GM21723 (cell line): ENCODE measurements around the gene STON2.
"Not testable (repeated sequence)": the region's sequence is repeated elsewhere in the genome, so short reads cannot be mapped to it uniquely, and the experiment has no call there.

Experiments
- ATAC-seq: cut with Tn5 transposase; IDR thresholded peaks from one replicate; pipeline ENCODE4 v1.9.1; 2021; ENCODE audit warnings: mild to moderate bottlenecking, moderate library complexity; ENCODE audit not compliant: unreplicated experiment

STON2 gene

DNA sequence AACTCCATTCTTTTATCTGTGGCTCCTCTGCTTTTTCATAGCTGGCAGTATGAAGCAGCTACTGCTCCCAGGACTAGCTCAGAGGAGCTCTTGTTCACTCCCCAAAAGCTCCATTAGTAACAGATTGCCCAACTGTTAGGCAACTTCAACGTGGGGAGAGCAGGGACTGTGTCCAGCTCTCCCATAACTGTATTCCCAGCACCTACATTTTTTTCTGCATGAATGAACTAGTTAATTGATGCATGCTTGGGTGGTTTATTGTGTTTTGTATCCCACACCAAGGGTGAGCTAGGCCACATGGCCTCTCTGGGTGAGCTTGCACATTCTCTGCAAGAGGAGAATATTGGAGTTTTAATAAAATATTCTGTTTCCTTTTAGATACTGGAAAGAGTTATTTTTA lies 15.2 kb downstream of the STON2 start:
- ATAC-seq: no peak

DNA sequence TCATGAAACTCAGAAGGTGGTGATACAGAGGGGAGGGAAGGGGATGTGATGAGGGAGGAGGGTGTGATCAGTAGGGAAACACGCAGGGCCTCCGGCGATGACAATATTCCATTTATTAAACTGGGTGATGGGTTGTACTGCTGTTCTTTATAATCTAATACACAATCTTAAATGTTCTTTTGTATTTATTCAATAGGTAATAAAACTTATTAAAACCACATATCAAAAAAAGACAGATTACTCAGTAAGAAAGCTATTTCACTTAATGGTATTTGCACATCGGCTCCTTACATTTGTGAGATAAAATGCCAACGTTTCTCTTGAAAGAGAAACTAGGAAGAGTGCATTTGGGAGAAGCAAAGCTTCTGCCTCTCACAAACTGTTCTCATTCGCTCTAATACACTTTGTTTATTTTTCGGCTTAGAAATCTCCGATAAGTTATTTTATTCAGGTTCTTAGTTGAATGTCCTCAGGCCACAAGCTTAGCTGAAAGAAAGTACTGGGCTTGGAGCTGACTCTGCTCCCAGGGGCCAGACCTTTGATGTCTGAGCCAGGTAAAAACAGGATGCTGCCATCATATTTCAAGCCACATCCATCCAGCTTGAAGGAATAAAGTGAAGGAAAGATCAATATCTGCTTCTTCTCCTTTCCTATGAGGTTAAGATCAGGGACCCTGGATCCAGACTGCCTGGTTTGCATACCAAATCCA lies 17.5 kb downstream of the STON2 start:
- ATAC-seq: no peak

DNA sequence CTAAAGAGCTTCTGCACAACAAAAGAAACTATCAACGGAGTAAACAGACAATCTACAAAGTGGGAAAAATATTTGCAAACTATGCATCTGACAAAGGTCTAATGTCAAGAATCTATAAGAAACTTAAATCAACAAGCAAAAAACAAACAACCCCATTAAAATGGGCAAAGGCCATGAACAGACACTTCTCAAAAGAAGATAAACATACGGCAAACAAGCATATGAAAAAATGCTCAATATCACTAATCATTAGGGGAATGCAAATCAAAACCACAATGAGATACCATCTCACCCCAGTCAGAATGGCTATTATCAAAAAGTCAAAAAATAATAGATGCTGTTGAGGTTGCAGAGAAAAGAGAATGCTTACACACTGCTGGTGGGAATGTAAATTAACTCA lies 20.1 kb downstream of the STON2 start:
- not testable (repeated sequence) for ATAC-seq

DNA sequence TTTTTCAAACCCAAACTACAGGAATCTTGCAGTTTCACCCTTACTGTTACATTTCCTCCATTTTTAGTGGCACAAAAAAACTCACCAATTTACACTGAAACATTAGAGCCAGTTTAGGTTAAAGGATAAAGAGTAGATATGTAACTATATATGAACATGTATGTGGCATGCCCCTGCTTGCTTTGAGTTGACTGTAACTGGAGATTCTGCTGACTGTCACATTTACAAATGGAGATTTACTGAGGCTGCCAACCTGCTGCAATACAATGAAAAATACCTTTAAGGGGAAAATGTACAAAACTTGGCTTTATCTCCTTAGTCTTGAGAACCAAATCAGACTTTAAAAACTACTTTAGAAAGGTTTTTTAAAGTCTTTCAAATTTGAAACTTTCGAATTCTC lies 28.3 kb downstream of the STON2 start:
- ATAC-seq: no peak

DNA sequence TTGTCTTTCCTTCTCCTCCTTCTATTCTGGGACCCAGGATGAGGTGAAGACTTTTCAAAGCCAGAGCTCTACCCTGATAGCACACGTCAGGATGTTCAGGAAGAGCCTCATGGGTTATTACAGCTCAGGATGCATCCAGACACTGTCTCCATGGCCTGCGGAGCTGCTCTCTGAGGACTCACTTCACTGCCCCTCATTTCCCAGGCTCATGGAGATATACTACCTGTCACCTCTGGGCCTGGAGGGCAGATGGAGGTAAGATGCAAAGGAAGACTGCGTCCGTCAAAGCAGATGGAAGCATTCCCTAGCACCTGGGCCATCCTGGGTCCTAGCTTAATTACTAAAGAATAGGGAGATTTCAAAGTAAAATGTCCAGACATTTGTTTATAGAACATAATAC lies 32.6 kb downstream of the STON2 start:
- no peak for ATAC-seq

DNA sequence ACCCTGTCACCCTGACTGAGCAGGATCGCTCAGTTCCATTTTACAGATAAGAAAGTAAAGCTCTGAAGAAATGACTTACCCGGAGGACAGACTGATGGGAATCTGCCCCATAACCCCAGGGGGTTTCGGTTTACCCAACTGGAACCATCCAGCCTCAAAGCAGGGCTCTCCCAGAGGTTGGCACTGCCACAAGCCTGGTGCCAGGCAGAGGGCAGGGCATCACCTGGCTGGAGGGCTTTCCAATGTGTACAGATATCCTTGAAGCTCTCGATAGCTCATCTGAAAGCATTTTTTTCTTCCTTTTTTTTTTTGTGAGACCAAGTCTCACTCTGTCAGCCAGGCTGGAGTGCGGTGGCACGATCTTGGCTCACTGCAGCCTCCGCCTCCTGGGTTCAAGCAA lies 33.2 kb downstream of the STON2 start:
- no peak for ATAC-seq

DNA sequence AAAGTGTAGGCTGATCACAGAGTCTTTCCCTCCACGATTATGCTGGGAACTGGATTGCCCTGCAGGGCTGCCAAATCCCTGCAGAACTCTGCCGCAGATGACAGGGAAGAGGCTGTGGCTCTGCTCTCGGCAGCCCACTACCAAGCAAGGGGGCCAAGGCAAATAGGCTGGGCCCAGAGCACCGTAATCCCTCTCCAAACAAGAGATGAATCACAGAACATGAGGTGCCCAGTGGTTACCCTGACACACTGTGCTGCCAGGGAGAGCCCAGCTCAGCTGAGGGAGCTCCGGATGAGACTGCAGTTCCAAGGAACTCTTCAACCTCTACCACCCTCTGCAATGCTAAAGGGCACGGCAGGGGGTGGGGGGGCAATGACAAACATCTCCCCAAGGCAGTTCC lies 33.9 kb downstream of the STON2 start:
- ATAC-seq: no peak

DNA sequence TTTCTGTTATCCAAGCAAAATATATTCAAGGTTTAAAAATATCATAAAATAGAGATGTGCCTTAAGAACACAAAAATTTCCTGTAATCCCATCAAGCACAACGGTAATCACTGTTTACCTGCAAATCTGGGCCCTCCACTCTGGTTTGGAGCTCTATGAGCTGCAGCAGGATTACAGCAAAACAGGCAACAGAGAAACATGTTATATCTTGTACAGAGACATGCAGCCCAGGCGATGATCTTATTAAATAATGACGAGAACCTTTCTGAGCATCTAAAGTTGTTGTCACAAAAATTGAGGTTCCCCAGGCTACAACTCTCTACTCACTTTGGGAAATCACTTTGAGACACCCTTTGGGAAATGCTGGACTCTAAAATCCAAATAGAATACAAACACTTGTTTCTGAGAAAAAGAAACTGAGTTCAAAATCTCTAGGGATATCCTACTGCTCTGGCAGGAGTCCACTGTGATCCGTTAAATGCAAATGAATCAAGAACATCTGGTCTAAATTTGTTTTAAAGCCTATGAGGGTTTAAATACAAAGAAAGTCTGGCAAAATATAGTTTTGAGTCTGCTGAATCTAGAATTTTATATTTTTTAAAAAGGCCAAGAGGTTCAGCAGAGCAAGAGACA lies 36.3 kb downstream of the STON2 start:
- ATAC-seq: no peak

DNA sequence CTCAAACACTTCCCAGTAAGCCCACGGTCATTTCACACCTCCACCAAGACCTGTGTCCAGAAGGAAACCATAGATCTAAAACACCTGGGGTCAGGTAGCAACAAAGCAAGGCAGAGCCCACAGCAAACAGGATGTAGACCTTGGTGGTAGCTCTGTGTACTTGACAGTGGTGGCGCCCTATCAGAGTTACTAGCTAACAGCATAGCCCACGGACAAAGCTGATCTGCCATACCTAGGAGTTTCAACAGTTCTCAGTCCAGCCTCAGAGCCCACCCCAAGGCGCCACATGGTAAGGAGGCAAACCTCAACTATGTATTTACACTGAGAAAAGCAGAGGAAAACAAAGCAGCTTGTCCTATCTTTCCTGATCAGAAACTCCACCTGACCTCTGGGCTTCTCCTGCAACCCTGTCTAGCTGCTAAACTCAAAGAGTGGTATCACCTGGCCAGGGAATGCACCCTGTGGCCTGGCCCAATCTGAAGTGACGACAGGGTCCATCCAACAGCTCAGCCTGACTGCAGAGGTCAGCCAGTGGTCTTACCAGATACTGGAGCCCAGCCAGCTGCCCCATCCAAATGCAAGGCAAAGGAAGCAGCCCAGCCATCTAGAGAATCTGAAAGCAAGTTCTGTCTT lies 46.3 kb downstream of the STON2 start:
- no peak for ATAC-seq

DNA sequence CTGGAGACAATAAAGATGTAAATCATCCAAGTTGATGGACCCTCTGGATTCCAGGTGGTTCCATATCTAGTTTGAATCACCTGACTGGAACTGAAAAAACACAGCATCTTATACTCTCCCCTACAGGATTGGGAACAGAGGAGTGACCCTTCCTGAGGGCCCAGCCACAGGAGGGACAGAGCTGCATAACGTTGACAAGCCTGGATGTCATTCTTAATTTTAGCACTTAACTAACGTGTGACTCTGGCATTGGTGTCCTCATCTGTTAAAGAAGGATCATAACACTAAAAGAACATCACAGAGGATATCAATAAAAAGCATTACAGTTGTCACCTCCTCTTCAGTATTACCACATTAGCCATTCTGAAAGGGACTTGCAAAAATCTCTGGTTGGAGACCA lies 47.7 kb downstream of the STON2 start:
- ATAC-seq: no peak

DNA sequence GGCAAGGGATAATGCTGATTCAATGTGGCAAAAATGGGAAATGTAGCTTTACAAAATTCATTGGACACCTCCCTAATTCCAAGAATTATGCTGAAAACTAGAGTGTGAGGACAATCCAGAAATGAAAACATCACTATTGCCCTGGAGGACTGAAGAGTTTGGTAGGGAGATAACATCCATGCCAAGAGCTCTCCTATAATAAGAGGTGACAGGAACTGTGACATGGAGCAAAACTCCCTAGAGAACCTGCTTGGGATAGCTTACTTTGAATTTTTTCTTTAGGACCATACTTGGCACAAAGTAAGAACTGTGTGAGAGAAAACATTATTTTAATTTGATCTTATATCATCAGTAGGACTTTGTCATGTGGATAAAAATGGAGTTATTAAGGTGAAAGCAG lies 48.9 kb downstream of the STON2 start:
- ATAC-seq: no peak

DNA sequence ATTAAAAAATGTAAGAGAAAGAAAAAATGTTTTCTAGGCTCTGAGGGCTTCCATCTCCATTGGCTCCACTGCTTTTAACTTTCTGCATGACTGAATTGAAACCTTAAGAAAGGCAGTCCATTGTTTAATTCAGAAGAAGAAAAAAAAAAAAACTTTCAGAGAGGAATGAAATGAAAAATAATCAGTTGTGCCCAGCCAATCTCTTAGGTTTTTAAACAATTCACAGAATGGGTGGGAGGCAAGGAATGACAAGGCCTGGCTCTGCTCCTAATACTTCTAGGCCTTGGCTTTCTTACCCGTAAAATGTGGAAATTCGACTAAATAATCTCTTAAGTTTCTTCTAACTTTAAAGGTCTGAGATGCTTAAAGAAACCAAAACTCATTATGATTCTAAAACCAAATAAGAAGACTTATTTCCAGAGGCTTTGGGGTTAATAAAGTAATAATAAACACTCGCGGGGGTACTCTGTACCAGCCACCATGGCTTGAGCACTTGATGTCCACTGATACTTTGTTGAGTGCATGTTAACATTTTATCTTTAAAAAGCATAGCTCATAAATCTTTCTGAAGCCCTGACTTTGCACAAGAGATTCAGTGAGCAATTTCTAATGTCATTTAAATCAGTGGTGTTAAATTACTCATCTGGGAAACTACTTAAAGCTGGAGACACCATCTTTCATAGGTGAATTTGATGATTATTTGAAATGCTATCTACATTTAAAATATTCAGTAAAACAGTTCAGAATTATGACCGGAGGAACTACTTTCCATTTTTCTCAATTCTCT lies 49.6 kb downstream of the STON2 start:
- no peak for ATAC-seq

DNA sequence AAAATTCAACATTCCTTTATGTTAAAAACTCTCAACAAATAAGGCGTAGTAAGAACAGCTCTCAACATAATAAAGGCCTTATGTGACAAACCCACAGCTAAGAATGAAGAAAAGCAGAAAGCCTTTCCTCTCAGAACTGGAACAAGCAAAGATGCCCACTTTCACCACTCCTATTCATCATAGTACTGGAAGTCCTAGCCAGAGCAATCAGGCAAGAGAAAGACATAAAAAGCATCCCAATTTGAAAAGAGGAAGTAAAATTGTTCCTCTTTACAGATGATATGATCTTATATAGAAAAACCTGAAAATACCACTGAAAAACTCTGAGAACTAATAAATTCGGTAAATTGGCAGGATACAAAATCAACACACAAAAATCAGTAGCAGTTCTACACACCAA lies 52.1 kb downstream of the STON2 start:
- ATAC-seq: no peak

DNA sequence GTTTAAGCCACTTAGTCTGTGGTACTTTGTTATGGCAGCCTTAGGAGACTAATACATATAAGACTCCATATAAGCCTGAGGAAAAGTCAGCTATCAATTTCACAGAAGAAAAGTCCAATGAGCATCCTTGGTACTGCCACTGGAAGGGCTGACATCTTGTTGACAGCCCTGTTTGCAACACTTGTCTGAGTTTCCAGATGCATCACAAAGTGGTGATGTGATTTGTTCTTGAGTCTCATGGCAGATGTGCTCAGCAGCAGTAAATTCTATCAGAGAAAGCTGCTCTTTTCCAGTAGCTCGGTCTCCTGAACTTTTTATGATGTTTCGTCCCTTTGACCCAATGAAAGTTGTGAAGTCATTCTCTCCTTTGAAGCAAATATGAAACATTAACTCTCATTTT lies 54.3 kb downstream of the STON2 start:
- ATAC-seq: no peak

DNA sequence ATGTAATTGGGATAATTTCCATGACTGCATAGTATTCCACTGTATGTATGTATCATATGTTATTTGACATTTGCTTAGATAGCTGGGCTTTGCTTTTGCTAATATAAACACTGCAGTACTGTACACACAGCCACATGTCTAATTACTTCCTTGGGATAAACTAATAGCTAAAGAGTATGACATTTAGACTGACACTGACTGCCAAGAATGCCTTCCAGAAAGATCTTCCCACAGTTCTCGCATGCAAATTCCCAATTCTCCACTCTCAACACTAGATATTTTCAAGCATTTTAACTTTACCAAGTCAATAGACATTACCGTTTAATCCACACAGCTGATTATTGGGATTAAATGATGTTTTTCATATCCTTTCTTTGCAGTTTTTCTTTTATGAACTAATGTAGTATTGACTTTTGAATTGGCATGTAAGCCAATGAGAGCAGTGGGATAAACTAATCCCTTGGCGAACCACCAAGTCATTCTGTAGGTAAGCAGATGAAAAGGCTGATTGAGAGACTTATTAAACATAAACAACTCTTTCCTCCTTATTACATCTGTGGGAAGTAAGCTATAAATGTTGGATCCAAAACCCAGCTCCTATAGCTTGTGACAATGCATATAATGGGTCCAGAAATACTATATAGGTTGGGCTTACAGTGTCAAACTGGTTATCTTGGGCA lies 55.5 kb downstream of the STON2 start:
- no peak for ATAC-seq

DNA sequence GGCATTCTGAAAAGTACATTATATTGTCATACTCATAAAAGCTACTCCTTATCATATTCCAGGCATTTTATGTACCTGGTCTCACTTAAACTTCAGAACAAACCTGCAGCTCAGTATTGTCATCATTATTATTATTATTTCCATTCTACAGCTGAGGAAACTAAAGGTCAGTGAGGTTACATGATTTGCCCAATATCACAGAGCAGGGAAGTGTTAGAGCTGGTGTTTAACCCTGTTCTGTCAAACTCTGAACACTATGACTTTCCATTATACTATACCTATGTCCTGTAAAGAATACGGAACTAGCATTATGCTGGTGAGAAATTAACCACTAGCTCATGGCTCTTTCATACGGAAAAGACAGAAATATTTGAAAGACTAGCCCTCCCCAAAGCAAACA lies 56.4 kb downstream of the STON2 start:
- no peak for ATAC-seq

DNA sequence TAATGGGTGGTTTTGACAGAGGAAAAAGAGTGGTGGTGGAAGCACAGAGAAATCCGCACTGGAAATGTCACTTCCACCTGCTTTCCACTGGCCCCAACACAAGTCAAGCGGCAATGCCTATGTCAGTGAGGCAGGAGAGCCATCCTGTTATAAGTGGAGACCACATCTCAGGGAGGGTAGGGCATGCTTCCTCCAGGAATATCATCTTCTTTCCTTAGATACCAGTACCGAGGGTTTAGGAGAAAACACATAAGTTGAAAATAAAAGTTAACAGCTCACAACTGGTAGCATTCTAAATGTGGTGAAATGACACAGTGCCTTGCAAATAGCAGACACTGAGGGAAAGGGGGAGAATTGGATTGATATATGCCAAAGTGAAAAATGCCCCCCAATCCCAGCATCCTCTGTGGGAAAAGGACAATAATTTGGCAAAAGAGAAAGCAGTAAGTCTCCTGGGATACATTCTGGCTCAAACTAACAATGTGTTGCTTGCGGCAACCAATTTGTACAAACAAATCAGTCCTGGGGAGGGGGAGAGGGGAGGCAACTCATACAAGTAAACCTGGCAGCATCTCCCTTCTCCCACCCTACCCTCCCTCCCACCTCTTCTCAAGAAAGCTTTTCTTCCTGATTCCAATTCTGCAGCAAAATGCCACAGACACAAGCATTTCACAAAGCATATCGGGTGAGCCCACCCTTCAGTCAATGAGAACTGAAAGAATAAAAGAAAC lies 57.1 kb downstream of the STON2 start:
- ATAC-seq: no peak

DNA sequence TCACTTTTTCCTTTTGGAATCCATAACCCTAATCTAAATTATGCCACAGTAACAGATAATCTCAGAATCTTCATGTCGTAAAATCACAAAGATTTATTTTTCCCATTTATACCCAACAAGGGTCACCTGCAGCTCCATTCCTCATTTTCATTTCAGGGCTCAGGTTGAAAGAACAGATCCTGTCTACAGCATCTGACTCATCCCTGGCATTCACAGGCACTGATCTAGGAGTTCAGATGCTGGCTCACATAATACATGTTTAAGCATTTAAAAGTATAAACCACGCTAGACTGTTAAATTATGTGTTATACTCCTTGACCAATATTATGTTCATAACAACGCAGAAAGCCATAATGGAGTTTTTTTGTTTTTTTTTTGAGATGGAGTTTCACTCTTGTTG lies 58.3 kb downstream of the STON2 start:
- ATAC-seq: no peak

DNA sequence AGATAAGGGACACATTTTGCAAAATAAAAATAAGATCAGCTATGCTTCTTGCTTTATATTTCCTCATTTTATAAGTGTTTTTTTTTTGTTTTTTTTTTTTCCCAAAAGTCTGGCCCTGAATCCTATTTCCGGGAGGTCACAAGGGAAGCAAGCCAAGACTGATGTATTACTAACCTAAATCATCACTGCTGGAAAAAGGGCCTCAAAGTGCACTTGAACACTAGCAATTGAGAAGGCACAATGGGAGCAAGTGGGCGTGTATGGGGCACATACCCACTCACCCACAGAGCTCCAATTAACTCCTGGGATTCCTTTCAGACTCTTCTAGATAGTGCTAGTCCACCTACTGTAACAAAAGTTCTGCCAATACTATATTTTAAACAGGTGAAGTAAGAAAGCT lies 58.8 kb downstream of the STON2 start:
- ATAC-seq: no peak

DNA sequence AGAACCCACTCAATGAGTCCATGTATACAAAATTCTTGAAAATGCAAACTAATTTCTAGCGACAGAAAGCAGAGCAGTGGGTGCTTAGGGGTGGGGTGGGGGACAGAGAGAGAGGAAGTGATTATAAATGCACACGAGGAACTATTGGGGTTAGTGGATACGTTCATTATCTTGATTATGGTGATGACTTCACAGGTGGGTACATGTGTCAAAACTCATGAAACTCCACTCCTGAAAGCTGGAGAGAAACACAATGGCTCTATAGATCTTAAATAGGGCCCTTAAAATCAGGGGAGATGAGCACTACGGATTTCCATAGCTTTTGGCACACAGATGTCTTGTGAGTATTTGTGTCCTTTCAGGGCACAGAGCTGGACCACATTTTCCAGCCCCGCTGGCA lies 59.9 kb downstream of the STON2 start:
- no peak for ATAC-seq

DNA sequence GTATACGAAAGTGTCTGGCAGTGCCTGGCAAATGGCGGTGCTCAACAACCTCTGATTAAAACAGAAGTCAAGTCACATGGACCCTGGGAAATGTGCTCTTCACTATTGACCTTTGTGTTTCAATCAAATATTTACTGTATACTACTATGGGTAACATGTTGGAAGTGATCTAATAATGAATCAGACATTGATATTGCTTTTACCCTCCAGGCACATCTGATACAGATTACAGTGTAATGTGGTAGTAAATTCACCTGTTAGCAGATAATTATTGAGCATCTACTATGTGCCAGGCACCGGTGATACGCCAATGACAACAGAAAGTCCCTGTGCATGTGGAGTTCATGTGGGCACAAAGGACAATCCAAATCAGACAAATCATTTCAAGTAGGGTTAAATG lies 63.1 kb downstream of the STON2 start:
- ATAC-seq: no peak
